Coronary artery (tissue), 2 donors: Measurements from ENCODE around the gene HOXC9.

Experiments used
- DNase-seq: peaks from one replicate; pipeline ENCODE4 v3.0.0-alpha.2; 2017; ENCODE audit warnings: low spot score
- H3K27ac ChIP-seq, 2 donors: fragments of 200-600 bp; sonication (generic); one replicate each; pipeline ENCODE4 v1.5.1; 2016 to 2019
- H3K4me3 ChIP-seq: fragments of 200-600 bp; sonication (generic); 2 replicates; pipeline ENCODE4 v1.5.1; 2016; ENCODE audit warnings: mild to moderate bottlenecking, moderate library complexity
- TF ChIP-seq, protein P1 (sequence below): fragments of 200-600 bp; sonication (generic); IDR thresholded peaks from one replicate; pipeline ENCODE4 v1.5.1; 2019; ENCODE audit warnings: antibody characterized with exemption

HOXC9 gene

DNA sequence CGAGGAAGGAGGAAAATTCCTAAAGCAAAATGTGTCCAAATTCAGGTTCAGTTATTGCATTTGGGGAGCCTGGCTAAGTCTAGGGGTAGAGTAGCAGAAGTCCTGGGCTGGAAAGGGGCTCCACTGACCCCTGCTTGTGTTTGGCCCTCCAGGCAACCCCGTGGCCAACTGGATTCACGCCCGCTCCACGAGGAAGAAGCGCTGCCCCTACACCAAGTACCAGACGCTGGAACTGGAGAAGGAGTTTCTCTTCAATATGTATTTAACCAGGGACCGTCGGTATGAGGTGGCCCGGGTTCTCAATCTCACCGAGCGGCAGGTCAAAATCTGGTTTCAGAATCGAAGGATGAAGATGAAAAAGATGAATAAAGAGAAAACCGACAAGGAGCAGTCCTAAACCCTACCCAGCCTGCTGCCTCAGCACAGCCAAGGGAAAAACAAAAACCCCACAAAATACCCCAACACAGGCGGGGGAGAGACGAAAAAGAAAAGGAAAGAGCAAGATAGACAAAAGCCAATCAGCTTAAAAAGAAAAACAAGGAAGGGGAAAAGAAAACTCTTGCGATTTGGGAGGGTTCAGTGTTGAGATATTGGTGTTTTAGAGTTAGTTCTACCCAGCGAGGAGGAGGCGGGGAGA is 2.4 kb downstream of the HOXC9 start:
- TF ChIP-seq, protein P1, sequence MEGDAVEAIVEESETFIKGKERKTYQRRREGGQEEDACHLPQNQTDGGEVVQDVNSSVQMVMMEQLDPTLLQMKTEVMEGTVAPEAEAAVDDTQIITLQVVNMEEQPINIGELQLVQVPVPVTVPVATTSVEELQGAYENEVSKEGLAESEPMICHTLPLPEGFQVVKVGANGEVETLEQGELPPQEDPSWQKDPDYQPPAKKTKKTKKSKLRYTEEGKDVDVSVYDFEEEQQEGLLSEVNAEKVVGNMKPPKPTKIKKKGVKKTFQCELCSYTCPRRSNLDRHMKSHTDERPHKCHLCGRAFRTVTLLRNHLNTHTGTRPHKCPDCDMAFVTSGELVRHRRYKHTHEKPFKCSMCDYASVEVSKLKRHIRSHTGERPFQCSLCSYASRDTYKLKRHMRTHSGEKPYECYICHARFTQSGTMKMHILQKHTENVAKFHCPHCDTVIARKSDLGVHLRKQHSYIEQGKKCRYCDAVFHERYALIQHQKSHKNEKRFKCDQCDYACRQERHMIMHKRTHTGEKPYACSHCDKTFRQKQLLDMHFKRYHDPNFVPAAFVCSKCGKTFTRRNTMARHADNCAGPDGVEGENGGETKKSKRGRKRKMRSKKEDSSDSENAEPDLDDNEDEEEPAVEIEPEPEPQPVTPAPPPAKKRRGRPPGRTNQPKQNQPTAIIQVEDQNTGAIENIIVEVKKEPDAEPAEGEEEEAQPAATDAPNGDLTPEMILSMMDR: no peak
- DNase-seq: no peak
- no peak overlapping the region for H3K4me3 ChIP-seq
- H3K27ac ChIP-seq: no peak overlapping the region

DNA sequence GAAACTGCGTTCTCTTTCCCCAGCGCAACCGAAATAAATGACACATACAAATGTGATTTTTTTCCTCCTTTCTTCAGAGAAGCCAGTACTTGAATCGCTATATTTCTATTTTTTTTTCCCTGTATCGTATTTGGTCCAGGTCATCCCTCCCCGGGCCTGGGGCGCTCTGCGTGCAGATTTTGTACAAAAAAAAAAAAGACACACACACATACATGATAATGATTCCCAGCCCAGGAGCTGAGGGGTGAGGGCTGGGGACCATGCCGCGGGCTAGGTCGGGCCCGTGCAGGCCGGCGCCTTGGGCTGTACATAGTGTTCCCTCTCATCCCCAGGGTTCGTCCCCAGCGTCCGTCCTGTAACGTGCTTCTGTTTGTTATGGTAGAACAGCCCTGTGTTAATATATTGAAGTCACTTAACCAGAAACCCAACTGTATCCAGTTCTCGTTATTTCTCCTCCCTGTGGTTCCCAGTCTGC is 3.0 kb downstream of the HOXC9 start:
- DNase-seq: no peak
- Histone ChIP-seq H3K27ac (no peak overlapping the region), H3K4me3 (no peak overlapping the region)
- TF ChIP-seq, protein P1: no peak

DNA sequence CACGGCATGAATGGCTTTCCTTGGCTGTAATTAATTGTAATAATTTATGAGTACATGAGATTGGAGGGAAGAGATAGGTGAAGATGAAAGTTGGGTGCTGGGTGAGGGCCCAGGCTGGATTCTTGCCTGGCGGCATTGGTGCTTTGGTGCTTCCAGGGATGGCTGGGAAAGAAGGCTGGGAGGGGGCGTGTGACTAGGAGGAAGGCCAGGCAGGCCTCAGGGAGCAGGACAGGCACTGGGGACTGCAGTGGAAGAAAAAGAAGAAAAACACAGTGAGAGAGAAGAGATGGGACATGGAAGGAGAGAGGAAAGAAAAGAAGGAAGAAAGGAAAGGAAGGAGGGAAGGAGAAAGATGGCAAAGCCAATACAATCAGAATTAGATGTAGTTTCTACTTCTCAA is 3.7 kb downstream of the HOXC9 start:
- Histone ChIP-seq H3K27ac (no peak overlapping the region), H3K4me3 (no peak overlapping the region)
- DNase-seq: no peak
- TF ChIP-seq, protein P1: no peak

DNA sequence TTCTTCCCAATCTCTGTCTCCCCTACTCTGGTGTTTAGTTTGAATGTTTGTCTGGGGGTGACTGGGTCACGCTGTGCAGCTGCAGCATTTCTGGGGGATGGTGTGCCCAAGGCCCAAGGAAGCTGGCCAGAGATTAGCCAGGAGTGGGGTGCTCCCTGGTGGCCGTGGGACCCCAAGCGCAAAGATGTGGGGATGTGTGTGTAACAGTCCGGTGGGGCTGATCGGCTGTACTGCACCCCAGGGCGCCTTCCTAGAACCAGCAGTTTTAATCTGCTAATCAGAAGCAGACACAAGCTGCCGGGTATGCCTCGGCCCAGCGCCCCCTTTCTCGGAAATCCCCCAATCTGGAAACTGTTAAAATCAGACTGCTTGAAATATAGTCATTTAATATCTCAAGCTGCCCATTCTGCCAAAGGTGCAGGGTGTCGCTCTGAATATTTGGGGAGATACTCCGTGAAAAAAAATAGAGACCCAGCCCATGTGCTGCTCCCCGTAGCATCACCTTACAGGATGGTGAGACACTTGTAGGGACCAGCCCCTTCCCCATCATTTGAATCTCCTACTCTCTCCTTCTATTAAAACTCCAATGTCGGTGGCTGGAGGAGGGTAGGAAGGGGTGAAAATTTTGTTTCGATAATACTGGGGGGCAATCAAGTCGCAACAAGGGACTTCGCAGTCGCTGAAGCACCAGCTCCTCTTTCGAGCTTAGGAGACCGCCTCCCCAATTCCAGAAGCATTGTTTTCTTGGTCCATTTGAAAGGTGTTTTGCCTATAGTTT is 4.3 kb downstream of the HOXC9 start:
- no peak for DNase-seq
- TF ChIP-seq, protein P1: no peak
- Histone ChIP-seq H3K27ac (no peak overlapping the region), H3K4me3 (no peak overlapping the region)

DNA sequence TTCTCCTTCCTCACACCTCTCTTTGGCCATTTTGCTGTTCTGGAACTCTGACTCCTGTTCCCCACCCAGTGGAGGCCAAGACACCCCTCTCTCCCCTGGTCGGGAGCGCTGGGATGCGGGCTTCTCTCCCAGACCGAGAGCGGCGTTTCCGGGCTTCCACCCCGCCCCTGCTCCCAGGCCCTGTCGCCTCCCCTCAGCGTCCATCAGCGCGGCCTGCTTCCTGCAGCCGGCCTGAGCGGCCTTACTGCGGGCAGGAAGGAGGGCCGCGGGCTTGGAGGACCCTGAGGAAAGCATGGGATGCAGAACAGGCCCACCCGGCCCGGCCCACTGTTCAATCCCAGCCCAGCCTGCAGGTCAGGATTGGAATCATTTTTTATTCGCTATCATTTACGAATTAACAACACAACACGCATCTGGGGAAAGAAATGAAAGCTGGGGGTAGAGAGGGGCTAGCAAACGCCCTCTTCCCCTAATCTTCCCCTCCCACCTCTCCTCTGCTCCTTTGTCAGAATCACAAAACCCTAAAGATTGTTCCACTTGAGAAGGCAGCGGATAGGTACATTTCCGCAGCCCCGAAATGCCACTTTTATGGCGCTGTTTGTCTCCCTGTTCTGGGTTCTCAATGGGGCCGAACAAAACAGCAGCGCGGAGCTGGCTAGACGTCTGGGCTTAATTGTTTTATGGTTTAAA is 5.0 kb downstream of the HOXC9 start:
- no peak for DNase-seq
- Histone ChIP-seq H3K4me3 (no peak overlapping the region), H3K27ac (no peak overlapping the region)
- TF ChIP-seq, protein P1: no peak

DNA sequence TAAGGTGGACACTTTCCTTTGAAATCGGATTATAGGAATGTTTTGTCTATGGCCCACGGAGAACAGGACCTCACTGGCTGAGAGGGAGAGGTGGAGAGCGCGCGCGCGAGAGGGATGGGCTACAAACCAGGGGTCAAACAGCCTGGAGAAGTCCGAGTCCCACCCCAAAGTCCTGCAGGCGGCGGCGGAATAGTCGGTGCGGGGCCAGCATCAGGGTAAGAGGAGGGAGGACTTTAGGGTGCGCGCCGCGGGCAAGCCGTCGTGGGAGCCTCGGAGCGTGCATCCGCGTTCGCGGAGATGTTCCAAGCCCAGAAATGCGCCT is 5.5 kb downstream of the HOXC9 start:
- TF ChIP-seq, protein P1: no peak
- no peak for DNase-seq
- no peak overlapping the region for H3K4me3 ChIP-seq
- no peak overlapping the region for H3K27ac ChIP-seq
